ENCODE results near the gene DHDDS. TPM values are rescaled to one million over a fixed set of nuclear protein-coding genes. Genes with fewer than 3 reads are reported as not detected.

Gene DHDDS
- total RNA-seq, 1 donor from 2014 or later, result 78.3 TPM

- no peak for DNase-seq (ENCODE audit: low spot score)
- no peaks in the 10 kb centered on the region for H3K9me3 Mint-ChIP-seq (ENCODE audit: low read depth)
- H3K27me3 Mint-ChIP-seq (ENCODE audit: low read depth), result peaks cover 3% of the 10 kb centered on the region
- TF ChIP-seq CTCF (IDR thresholded peaks at IDR 0.05), result no peak
- H3K4me1 Mint-ChIP-seq (ENCODE audit: low read depth), result peaks cover 14% of the 10 kb centered on the region
- no peak overlapping the region for H3K27ac Mint-ChIP-seq (ENCODE audit: unreplicated experiment)
- no peak overlapping the region for H3K4me3 Mint-ChIP-seq (ENCODE audit: unreplicated experiment)
- H3K36me3 Mint-ChIP-seq (ENCODE audit: low read depth), result no peaks in the 10 kb centered on the region
These were observed 28.5 kb upstream of the DHDDS start for GRCh38 chr1:26403656-26404055.

DNA sequence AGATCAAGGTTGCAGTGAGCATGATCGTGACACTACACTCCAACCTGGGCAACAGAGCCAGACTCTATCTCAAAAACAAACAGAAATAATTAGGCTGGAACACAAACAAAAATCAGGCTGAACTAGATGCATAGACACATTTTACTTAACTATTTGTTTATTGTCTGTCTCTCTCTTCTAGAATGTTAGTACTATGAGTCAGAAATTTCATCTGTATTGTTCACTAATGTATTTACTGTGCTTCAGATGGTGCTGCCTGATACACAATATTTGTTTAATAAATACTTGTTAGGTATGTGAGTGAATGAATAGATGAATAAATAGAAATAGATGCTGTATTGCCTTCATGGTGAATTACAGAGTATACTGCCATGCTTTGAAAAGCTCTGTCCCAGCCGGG lies 27.5 kb upstream of the DHDDS start:
- H3K9me3 Mint-ChIP-seq (ENCODE audit: low read depth), result no peaks in the 10 kb centered on the region
- H3K36me3 Mint-ChIP-seq (ENCODE audit: low read depth), result no peaks in the 10 kb centered on the region
- H3K4me1 Mint-ChIP-seq (ENCODE audit: low read depth), result peaks cover 21% of the 10 kb centered on the region
- no peak for TF ChIP-seq CTCF (IDR thresholded peaks at IDR 0.05)
- peaks cover 10% of the 10 kb centered on the region for H3K27me3 Mint-ChIP-seq (ENCODE audit: low read depth)
- H3K27ac Mint-ChIP-seq (ENCODE audit: unreplicated experiment), result no peak overlapping the region
- H3K4me3 Mint-ChIP-seq (ENCODE audit: unreplicated experiment), result no peak overlapping the region
- DNase-seq (ENCODE audit: low spot score), result no peak

DNA sequence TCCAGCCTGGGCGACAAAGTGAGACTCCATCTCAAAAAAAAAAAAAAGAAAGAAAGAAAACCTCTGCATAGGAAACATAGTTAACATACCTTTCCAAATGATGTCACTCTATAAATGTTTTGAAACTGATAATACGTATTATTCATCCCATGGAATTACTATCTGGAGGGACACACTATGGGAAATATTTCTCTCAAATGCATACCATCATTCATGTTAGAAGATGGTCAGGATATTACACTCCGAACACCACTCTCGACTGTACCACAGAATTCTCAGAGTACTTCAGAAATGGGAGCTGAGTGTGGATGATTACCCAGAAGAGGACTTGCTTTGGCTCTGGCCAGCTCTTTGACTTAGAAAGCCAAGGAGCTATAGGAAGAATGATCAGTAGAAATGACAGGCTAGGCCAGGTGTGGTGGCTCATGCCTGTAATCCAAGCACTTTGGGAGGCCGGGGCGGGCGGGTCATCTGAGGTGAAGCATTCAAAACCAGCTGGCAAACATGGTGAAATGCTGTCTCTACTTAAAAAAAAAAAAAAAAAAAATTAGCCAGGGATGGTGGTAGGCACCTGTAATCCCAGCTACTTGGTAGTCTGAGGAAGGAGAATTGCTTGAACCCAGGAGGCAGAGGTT lies 26.7 kb upstream of the DHDDS start:
- no peaks in the 10 kb centered on the region for H3K9me3 Mint-ChIP-seq (ENCODE audit: low read depth)
- H3K4me1 Mint-ChIP-seq (ENCODE audit: low read depth), result peaks cover 23% of the 10 kb centered on the region
- DNase-seq (ENCODE audit: low spot score), result no peak
- no peaks in the 10 kb centered on the region for H3K36me3 Mint-ChIP-seq (ENCODE audit: low read depth)
- no peak for TF ChIP-seq CTCF (IDR thresholded peaks at IDR 0.05)
- no peak overlapping the region for H3K4me3 Mint-ChIP-seq (ENCODE audit: unreplicated experiment)
- H3K27ac Mint-ChIP-seq (ENCODE audit: unreplicated experiment), result peak overlapping the region; percentile 51
- H3K27me3 Mint-ChIP-seq (ENCODE audit: low read depth), result peaks cover 13% of the 10 kb centered on the region

DNA sequence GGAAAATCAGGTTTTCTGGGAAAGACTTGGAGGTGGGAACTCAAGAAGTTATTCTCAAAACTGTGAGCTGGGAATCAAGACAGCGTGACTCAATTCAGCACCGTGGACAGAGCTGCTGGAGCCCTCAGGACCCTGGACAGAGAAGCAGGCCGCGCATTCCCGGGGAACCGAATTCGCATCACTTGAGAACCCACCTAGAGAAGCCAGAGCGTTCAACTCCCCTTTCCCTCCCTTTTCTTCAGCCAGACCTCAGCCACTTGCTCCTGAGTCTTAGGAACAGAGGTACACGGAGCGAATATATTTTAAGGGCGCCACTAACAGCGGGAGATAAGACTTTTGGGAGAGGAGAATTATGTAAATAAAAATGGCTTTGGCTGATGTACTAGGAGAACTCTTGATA lies 23.5 kb upstream of the DHDDS start:
- no peaks in the 10 kb centered on the region for H3K9me3 Mint-ChIP-seq (ENCODE audit: low read depth)
- no peak overlapping the region for H3K4me3 Mint-ChIP-seq (ENCODE audit: unreplicated experiment)

DNA sequence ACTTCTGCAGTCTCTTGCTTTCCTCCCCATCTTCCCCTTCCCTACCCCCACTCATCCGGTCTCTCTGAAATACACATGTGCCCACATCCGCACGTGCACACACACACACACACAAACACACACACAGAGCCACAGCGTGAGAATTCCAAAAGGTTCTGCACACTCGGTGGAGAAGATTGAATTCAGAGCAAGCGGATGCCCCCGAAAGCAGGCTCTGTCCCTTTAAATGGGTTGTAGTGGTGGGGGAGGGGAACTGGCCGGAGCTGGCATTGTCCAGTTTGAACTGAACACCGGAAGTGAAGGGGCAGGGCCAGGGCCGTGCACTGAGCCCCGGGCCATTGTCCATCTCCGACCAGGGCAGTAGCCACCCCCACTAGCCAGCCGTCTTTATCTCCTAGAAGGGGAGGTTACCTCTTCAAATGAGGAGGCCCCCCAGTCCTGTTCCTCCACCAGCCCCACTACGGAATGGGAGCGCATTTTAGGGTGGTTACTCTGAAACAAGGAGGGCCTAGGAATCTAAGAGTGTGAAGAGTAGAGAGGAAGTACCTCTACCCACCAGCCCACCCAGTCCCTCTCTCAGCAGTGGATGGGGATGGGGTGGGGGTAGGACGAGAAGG lies 22.8 kb upstream of the DHDDS start:
- TF ChIP-seq CTCF (IDR thresholded peaks at IDR 0.05), result no peak
- peaks cover 46% of the 10 kb centered on the region for H3K27me3 Mint-ChIP-seq (ENCODE audit: low read depth)
- no peak overlapping the region for H3K27ac Mint-ChIP-seq (ENCODE audit: unreplicated experiment)
- no peak overlapping the region for H3K4me3 Mint-ChIP-seq (ENCODE audit: unreplicated experiment)
- no peaks in the 10 kb centered on the region for H3K9me3 Mint-ChIP-seq (ENCODE audit: low read depth)
- DNase-seq (ENCODE audit: low spot score), result no peak
- peaks cover 23% of the 10 kb centered on the region for H3K4me1 Mint-ChIP-seq (ENCODE audit: low read depth)
- no peaks in the 10 kb centered on the region for H3K36me3 Mint-ChIP-seq (ENCODE audit: low read depth)

More for the DNA sequence above, 23.5 kb upstream of the DHDDS start:
- H3K27me3 Mint-ChIP-seq (ENCODE audit: low read depth), result peaks cover 39% of the 10 kb centered on the region
- H3K4me1 Mint-ChIP-seq (ENCODE audit: low read depth), result peaks cover 23% of the 10 kb centered on the region
- no peak for DNase-seq (ENCODE audit: low spot score)
- TF ChIP-seq CTCF (IDR thresholded peaks at IDR 0.05), result no peak
- H3K27ac Mint-ChIP-seq (ENCODE audit: unreplicated experiment), result no peak overlapping the region
- H3K36me3 Mint-ChIP-seq (ENCODE audit: low read depth), result no peaks in the 10 kb centered on the region
